GM19023 (cell line): ENCODE data around the gene ESRRG.

Source experiments
- ATAC-seq: cut with Tn5 transposase; IDR thresholded peaks from one replicate; pipeline ENCODE4 v1.9.1; 2021; ENCODE audit warnings: mild to moderate bottlenecking, moderate library complexity; ENCODE audit not compliant: unreplicated experiment

ESRRG gene

GRCh38 chr1:216457356-216457755 lies 265.9 kb downstream of the ESRRG start:
- no peak for ATAC-seq

- ATAC-seq, result no peak
These were observed 266.5 kb downstream of the ESRRG start for GRCh38 chr1:216456682-216457081.

GRCh38 chr1:216453777-216454176 lies 269.5 kb downstream of the ESRRG start:
- ATAC-seq, result no peak
